Ascending aorta (tissue), 2 donors: Measurements from ENCODE around the gene OR6C75. TPM values are rescaled to one million over a fixed set of nuclear protein-coding genes. Genes with fewer than 3 reads are reported as not detected.
"Not testable (repeated sequence)": the region's sequence is repeated elsewhere in the genome, so short reads cannot be mapped to it uniquely, and the experiment has no call there.

ENCODE experiments used
- DNase-seq, 2 donors: peaks; one replicate each; pipeline ENCODE4 v3.0.0-alpha.2; 2019; ENCODE audit warnings: low spot score in 2 of 2
- H3K27ac ChIP-seq, 2 donors: fragments of 200-600 bp; sonication (generic); one replicate each; pipeline ENCODE4 v1.5.1; 2016 to 2017; ENCODE audit warnings: mild to moderate bottlenecking in 1 of 2
- H3K27me3 ChIP-seq: fragments of 200-600 bp; sonication (generic); one replicate; pipeline ENCODE4 v1.5.1; 2017
- H3K36me3 ChIP-seq, 2 donors: fragments of 200-600 bp; sonication (generic); one replicate each; pipeline ENCODE4 v1.5.1; 2016
- H3K4me1 ChIP-seq, 2 donors: fragments of 200-600 bp; sonication (generic); one replicate each; pipeline ENCODE4 v1.5.1; 2016 to 2017; ENCODE audit warnings: mild to moderate bottlenecking in 1 of 2
- H3K4me3 ChIP-seq, 2 donors: fragments of 200-600 bp; sonication (generic); one replicate each; pipeline ENCODE4 v1.5.1; 2016 to 2017; ENCODE audit warnings: mild to moderate bottlenecking in 1 of 2
- H3K9me3 ChIP-seq, 2 donors: fragments of 200-600 bp; sonication (generic); one replicate each; pipeline ENCODE4 v1.5.1; 2016
- CTCF ChIP-seq, 3 experiments: fragments of 200-600 bp in 2 of 3; fragments of 450-650 bp in 1 of 3; sonication (generic) in 2 of 3; IDR thresholded peaks; one replicate each; pipeline ENCODE4 v1.5.1; 2016 to 2019; ENCODE audit warnings: antibody characterized with exemption in 3 of 3, mild to moderate bottlenecking in 1 of 3, moderate library complexity in 1 of 3
- intact Hi-C: fragments of 100-400 bp; cut with DNase I; formaldehyde crosslinking; loops from one replicate; pipeline ENCODE4 v1.15.1; 2023
- total RNA-seq: library from RNA; depleted of rRNA; stranded (reverse); fragments of >200 nt; gene quantifications from one replicate; pipeline ENCODE4 v1.1.0, GENCODE V29; 2016

The OR6C75 gene
- total RNA-seq, 1 donor from 2014 or later: not detected

- H3K36me3 ChIP-seq: no peaks in the 10 kb centered on the region
- H3K4me1 ChIP-seq: no peaks in the 10 kb centered on the region
- no peaks in the 10 kb centered on the region for H3K27me3 ChIP-seq
- no peak within 1 kb of the TSS for H3K27ac ChIP-seq
- intact Hi-C loops: no loop called here
- H3K9me3 ChIP-seq: no peaks in the 10 kb centered on the region
- no peak within 1 kb of the TSS for H3K4me3 ChIP-seq
- DNase-seq: no peak
- TF ChIP-seq CTCF (IDR thresholded peaks at IDR 0.05): no peak
These were observed 37.5 kb downstream of the OR6C75 start, which contains the start of gene OR6C65 for GRCh38 chr12:55400229-55400628. OR6C65 (plus strand) TSS chr12:55400529; CDS start chr12:55400529, 0 bp downstream.

GRCh38 chr12:55407866-55408265, 45.1 kb downstream of the OR6C75 start:
- intact Hi-C loops: no loop called here
- no peaks in the 10 kb centered on the region for H3K9me3 ChIP-seq
- no peak for TF ChIP-seq CTCF (IDR thresholded peaks at IDR 0.05)
- no peaks in the 10 kb centered on the region for H3K4me1 ChIP-seq
- no peak overlapping the region for H3K4me3 ChIP-seq
- no peaks in the 10 kb centered on the region for H3K36me3 ChIP-seq
- no peaks in the 10 kb centered on the region for H3K27me3 ChIP-seq
- H3K27ac ChIP-seq: no peak overlapping the region
- DNase-seq: no peak

GRCh38 chr12:55409133-55409532, 46.4 kb downstream of the OR6C75 start:
- DNase-seq, H3K36me3 ChIP-seq, H3K4me3 ChIP-seq, H3K4me1 ChIP-seq, H3K9me3 ChIP-seq, H3K27ac ChIP-seq, H3K27me3 ChIP-seq, intact Hi-C loops: not testable (repeated sequence)

GRCh38 chr12:55412138-55412537, 49.4 kb downstream of the OR6C75 start:
- H3K27ac ChIP-seq, H3K4me3 ChIP-seq, DNase-seq, intact Hi-C loops, H3K27me3 ChIP-seq, H3K36me3 ChIP-seq, H3K9me3 ChIP-seq, H3K4me1 ChIP-seq: not testable (repeated sequence)

GRCh38 chr12:55413498-55414388, 51.0 kb downstream of the OR6C75 start:
- intact Hi-C loops, H3K36me3 ChIP-seq, DNase-seq, H3K9me3 ChIP-seq, H3K27ac ChIP-seq, H3K4me3 ChIP-seq, H3K27me3 ChIP-seq, H3K4me1 ChIP-seq: not testable (repeated sequence)

- H3K4me1 ChIP-seq, H3K9me3 ChIP-seq, DNase-seq, H3K4me3 ChIP-seq, intact Hi-C loops, H3K36me3 ChIP-seq, H3K27ac ChIP-seq, H3K27me3 ChIP-seq: not testable (repeated sequence)
These were observed 51.6 kb downstream of the OR6C75 start for GRCh38 chr12:55414396-55414823.

GRCh38 chr12:55414889-55415288, 52.1 kb downstream of the OR6C75 start:
- not testable (repeated sequence) for H3K36me3 ChIP-seq

GRCh38 chr12:55416961-55417360, 54.2 kb downstream of the OR6C75 start:
- DNase-seq: no peak
- H3K36me3 ChIP-seq: no peaks in the 10 kb centered on the region
- TF ChIP-seq CTCF (IDR thresholded peaks at IDR 0.05): no peak
- no peak overlapping the region for H3K27ac ChIP-seq
- H3K4me1 ChIP-seq: no peaks in the 10 kb centered on the region
- intact Hi-C loops: no loop called here
- H3K9me3 ChIP-seq: no peaks in the 10 kb centered on the region
- H3K27me3 ChIP-seq: no peaks in the 10 kb centered on the region
- no peak overlapping the region for H3K4me3 ChIP-seq

More at GRCh38 chr12:55414889-55415288, 52.1 kb downstream of the OR6C75 start:
- H3K9me3 ChIP-seq, H3K4me1 ChIP-seq, H3K27ac ChIP-seq, H3K4me3 ChIP-seq, H3K27me3 ChIP-seq, DNase-seq, intact Hi-C loops: not testable (repeated sequence)

Other genes with a start within 250 kb of the OR6C75 start
- not detected for gene OR9K2, start 236.6 kb upstream of the OR6C75 start, total RNA-seq
- not detected for gene OR10A7, start 141.9 kb upstream of the OR6C75 start, total RNA-seq
- gene OR6C74, start 118.4 kb upstream of the OR6C75 start, total RNA-seq: not detected
- gene OR6C6, start 66.4 kb upstream of the OR6C75 start, total RNA-seq: not detected
- not detected for gene OR6C1, start 48.6 kb upstream of the OR6C75 start, total RNA-seq
- gene OR6C3, start 32.2 kb upstream of the OR6C75 start, total RNA-seq: not detected
- not detected for gene OR6C65, start 37.6 kb downstream of the OR6C75 start, total RNA-seq
- not detected for gene OR6C76, start 63.3 kb downstream of the OR6C75 start, total RNA-seq
- not detected for gene OR6C2, start 81.1 kb downstream of the OR6C75 start, total RNA-seq
- gene OR6C70, start 107.2 kb downstream of the OR6C75 start, total RNA-seq: not detected
- gene OR6C68, start 129.4 kb downstream of the OR6C75 start, total RNA-seq: not detected
- not detected for gene OR6C4, start 186.6 kb downstream of the OR6C75 start, total RNA-seq
- gene OR2AP1, start 209.5 kb downstream of the OR6C75 start, total RNA-seq: not detected